GM23248 (cell line): ENCODE results near the gene FAM8A1.

Source experiments
- EZH2 ChIP-seq: fragments of 200-600 bp; sonication (generic); IDR thresholded peaks from 2 replicates; pipeline ENCODE4 v1.6.1; 2018; ENCODE audit warnings: antibody characterized with exemption, mild to moderate bottlenecking; ENCODE audit not compliant: insufficient read depth, poor library complexity, severe bottlenecking
- EZH2phosphoT487 ChIP-seq: fragments of 200-600 bp; sonication (generic); IDR thresholded peaks from 2 replicates; pipeline ENCODE4 v1.6.1; 2018; ENCODE audit warnings: antibody characterized with exemption, moderate library complexity, mild to moderate bottlenecking, low read depth; ENCODE audit not compliant: insufficient read depth

GRCh38 chr6:17551383-17551958, 48.6 kb upstream of the FAM8A1 start:
- TF ChIP-seq EZH2 (no peak), EZH2phosphoT487 (no peak)
